GM18508 (cell line): ENCODE data around the gene ST3GAL3.

ENCODE experiments used
- ATAC-seq: cut with Tn5 transposase; IDR thresholded peaks from one replicate; pipeline ENCODE4 v1.9.1; 2021; ENCODE audit warnings: moderate number of reproducible peaks; ENCODE audit not compliant: insufficient read depth, unreplicated experiment

ST3GAL3 gene

DNA sequence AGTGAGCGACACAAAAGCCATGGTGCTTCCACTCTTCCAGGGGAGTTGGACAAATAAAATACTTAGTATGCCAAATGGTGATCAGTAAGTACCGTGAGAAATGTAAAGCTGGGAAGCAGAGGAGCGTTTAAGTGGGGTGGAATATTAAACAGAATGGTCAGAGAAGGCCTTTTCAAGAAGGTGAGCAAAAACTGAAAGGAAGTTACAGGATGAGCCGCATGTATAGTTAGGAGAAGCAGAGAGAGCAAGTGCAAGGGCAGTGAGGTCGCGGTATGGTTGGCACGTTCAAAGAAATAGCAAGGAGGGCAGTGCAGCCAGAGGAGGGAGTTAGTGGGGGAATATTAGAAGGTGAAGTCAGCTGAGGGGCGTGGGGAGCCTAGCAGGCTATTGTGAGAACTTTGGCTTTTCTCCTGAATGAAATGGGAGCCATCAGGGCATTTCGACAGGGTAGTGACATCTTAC lies 266.7 kb downstream of the ST3GAL3 start:
- ATAC-seq: no peak

DNA sequence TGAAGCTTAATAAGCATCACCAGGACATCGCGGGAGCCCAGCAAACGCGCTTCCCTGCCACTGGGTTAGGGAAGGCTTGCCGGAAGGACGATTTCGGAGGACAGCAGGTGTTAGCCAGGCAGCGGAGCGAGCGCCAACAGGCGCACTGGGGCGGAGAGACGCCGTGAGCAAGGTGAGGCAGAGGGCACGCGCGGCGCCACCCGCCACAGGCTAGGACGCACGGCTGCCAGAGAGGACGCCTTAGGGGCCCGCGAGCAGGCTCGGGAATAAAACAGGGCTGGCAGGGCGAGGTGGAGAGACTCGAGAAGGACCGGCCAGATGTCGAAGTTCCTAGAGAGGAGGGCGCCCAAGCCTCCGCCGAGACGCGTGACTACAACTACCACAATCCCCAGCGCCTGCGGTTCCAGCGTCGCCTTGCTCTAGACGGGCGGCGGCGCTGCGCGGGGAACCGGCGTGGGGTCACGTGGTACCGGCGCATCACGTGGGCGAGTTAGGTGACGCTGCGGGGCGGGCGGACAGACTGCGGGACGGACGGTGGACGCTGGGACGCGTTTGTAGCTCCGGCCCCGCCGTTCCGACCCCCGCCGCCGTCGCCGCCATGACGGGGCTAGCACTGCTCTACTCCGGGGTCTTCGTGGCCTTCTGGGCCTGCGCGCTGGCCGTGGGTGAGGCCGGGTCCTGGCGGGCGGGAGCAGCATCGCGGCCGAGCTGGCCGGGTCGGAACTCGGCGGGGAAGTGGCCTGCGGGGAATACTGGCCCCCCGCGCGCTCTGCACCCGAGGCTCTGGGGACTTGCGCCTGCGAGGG lies 267.3 kb downstream of the ST3GAL3 start, which contains the start of gene ATP6V0B:
ATP6V0B (plus strand) TSS at position 518 of the 806 bp plus-strand sequence; CDS start at position 599, 81 bp downstream.
- ATAC-seq: no peak

DNA sequence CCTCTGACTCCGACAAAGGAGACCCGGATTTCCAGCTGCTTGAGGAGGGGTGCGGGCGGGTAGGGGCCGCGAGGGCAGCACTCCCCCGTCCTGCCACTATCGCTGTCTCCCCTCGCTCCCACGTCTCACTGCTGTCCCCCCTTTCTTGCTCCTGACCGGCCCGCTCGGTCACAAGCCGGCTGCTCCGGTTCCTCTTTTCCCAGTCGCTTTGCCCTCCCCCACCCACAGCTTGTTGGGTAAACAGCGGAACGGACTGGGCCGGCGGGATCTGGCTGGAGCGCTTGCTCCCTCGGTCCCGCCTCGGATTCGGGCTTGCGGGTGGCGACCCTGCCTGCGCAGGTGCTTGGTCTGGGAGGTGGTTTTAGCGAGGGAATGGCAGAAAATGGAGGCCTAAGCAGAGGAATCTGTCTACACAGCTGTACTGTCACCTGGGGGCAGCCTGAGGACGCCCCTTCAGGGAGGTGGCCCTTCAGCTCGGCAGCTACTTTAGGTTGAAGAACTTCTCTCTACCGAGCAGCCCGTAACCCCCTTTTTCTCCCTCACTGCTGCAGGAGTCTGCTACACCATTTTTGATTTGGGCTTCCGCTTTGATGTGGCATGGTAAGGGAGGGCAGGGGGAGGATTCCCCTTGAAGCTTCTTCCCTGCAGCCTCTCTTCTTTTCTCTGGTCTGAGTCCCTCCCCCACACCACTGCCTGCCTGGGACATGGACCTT lies 268.1 kb downstream of the ST3GAL3 start:
- ATAC-seq: no peak

DNA sequence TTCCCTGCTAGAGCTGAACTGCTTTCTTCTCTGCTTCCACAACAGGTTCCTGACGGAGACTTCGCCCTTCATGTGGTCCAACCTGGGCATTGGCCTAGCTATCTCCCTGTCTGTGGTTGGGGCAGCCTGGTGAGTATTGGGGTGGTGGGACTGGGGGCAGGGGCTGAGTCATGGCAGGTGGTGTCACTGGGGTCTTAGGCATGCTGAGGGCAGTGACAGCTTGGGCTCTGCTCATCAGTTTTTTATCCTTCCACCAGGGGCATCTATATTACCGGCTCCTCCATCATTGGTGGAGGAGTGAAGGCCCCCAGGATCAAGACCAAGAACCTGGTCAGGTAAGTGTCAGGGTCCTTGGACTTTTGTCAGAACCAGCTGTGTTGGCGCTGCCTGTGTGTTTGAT lies 268.7 kb downstream of the ST3GAL3 start:
- ATAC-seq: no peak

DNA sequence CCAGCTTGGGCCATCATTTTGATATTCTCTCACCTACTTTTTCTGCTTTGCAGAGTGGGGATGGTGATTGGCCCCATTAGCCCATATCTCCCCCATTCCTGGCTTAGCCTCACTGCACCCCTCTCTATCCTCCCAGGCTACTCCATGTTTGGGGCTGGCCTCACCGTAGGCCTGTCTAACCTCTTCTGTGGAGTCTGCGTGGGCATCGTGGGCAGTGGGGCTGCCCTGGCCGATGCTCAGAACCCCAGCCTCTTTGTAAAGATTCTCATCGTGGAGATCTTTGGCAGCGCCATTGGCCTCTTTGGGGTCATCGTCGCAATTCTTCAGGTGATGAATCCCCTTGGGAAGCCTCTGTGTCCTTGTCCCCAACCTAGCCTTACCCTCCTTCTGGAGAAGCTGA lies 269.6 kb downstream of the ST3GAL3 start:
- no peak for ATAC-seq

DNA sequence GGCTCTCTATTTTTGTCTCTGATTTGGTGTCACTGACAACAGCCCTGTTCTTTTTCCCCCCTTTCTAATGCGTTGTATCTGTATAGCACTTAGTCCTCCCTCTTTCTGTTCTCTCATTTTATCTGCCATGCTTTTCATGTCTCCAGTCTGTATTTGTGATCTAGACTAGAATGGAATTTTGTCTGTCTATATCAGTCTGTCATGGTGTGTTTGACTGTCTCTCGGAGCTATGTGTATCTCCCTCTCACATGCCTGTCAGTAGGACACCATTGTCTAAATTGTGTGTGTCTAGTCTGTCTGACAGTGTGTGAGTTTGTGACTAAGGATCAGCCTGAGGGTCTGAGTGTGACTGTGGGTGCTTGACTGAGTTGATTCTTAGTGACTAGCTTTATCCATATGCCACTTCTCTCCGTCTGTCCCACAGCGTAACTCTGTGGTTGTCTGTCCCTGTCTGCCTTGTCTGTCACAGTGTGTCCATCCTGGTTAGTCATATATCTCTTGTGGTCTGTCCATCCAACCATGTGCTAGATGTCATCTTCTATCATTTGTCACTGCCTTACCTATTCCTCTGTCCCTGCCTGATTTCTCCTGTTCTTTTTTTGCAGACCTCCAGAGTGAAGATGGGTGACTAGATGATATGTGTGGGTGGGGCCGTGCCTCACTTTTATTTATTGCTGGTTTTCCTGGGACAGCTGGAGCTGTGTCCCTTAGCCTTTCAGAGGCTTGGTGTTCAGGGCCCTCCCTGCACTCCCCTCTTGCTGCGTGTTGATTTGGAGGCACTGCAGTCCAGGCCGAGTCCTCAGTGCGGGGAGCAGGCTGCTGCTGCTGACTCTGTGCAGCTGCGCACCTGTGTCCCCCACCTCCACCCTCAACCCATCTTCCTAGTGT lies 270.3 kb downstream of the ST3GAL3 start:
- no peak for ATAC-seq

DNA sequence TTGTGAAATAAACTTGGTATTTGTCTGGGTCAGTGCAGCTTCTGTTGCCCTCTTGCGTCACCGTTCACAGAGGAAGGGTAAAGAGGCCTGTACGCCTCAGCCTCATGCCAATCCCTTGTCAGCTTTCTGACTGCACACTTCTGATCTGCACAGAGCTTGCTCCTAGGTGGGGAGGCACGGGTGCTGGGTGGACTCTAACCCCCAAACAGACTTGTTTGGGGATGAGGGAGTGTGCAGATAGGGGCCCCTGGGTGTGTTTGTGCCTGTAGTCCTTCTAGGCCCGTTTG lies 270.9 kb downstream of the ST3GAL3 start:
- ATAC-seq: no peak

DNA sequence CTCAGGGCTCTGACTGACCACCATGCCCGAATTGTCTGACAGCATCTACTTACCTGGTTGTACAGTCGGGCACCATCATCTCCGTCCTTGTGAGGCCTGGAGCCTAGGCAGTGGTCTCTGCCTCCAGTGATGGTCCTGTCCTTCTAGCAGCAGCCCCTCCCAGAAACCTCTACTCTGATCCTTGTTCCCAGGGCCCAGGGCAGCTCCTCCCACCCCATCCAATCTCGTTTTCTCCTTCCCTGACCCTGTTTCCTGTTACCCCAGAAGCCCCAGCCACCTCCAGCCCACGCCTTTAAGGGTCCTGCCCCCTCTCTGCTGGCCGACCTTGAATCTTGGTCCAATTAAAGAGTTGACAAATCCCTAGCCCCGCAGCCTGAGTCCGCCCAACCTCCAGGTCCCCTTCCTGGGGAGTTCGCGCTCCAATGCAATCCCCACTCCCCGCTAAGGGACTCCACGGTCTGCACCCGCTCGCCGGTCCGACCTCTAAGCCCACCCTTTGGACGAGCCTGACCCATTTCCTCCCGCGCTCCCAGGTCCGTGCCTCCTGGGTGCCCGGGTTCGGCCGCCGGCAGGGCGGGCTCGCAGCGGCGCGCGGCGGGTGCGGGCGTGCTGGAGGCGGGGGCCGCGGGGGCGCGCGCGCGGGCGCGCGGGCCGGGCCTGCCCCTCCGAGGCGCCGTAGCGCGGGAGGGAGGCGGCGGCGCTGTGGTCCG lies 271.4 kb downstream of the ST3GAL3 start, which contains the start of gene B4GALT2:
B4GALT2 (plus strand) TSS at position 660 of the 710 bp plus-strand sequence. CDS start 1,951 bp downstream, outside the sequence.
- ATAC-seq: no peak

DNA sequence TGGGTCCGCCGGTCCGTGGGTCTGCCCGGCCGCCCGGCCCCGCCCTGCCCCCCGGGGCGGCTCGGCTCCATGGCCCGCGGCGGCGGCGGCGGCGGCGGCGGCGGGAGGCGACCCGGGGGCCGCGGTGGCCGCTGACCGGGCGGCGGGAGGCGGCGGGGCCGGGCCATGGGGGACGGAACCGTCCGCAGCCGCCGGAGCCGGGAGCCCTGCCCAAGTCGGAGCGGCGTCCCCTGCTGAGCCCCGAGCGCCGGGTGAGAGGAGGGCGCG lies 271.9 kb downstream of the ST3GAL3 start:
- no peak for ATAC-seq

DNA sequence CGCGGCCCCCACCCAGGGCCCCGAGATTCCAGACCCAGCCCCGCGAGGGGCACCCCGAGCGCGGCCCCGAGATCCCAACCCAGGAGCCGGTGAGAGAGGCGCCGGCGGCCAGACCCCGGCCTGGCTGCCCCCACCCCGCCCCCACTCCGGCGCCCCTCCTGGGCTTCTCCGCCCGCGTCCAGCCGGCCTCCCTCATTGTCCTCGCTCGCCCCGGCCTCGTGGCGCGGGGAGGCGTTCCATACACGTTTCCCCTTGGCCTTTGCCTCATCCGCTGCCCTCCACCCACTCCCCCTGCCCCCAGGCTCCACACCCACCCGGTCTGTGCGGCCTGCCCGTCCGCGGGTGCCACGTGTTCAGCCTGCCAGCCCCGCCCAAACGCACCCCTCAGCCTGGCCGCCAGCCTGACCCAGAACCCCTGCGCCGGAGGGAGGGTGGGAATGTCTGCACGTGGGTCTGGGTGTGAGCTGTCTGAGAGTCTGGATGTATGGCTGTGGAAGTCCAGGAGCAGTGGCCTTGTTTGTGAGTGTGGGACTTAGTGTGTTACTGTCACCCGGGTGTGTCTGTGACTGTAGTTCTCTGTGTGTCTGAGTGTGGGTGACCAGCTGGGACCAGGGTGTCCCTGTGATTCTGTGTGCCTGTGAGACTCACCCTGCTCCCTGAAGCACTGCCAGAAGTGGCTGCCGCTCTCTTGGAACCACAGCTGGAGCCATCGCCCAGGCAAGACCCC lies 272.4 kb downstream of the ST3GAL3 start:
- no peak for ATAC-seq

DNA sequence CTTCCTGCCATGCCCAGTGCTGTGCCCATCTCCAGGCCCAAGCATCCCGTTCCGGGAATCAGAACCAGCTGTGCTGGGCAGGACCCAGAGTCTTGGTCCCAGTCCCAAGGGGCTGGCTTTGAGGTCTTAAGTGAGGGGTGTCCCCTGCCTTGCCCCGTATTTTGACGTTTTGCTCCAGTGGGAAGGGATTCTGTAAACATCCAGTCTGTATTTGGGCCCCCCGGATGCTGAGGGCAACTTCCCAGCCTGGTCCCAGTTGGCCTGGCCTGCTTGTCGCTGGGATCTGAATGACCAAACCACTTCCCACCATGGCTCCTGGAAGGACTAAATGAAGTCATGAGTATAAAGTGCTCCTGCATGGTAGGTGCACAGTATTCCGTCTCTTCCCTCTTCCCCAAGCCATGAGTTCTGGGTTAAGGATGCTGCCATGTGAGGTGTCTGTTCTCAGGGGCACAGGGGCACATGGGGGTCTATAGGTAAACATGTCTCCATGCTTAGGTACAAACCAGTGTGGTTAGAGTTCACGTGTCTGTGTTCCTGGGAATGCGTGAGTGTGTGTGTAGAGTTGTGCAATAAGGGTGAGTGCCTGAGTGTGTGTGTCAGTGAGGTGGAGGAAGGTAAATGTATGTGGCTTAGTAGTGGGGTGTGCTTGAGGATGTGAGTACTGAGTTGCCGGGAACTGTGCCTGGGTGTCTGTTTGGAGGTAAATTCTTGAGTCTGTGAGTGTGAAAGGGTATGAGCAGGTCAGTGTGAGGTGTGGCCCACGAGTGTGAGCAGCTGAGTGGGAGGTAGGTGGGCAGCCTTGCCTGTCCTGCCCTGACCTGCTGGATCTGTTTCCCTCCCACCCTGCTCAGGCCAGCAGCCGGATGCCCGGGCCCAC lies 273.2 kb downstream of the ST3GAL3 start:
- no peak for ATAC-seq
